Fibroblast of the conjunctiva (primary cell): ENCODE results near the gene RNF25.

ENCODE experiments used
- DNase-seq: peaks from one replicate; pipeline ENCODE4 v3.0.0-alpha.2; 2010; ENCODE audit warnings: low read depth

RNF25 gene

GRCh38 chr2:218679119-218679518, 7.3 kb upstream of the RNF25 start:
- no peak for DNase-seq

- no peak for DNase-seq
Measured at GRCh38 chr2:218671097-218671653, 627 bp downstream of the RNF25 start.

GRCh38 chr2:218664653-218665052, 7.1 kb downstream of the RNF25 start:
- DNase-seq = no peak

- no peak for DNase-seq
Measured at GRCh38 chr2:218663901-218664300, 7.9 kb downstream of the RNF25 start.

- no peak for DNase-seq
Measured at GRCh38 chr2:218662827-218663226, 9.0 kb downstream of the RNF25 start.

GRCh38 chr2:218662377-218662776, 9.4 kb downstream of the RNF25 start:
- no peak for DNase-seq

GRCh38 chr2:218659988-218660358, 11.8 kb downstream of the RNF25 start:
- no peak for DNase-seq

- peak; percentile 73 for DNase-seq
Measured at GRCh38 chr2:218659258-218659987, 12.4 kb downstream of the RNF25 start, which contains the start of the genes BCS1L and ZNF142. Gene BCS1L, plus strand, starts transcription at chr2:218659683. Its CDS starts 1,305 bp downstream, at chr2:218660988. Gene ZNF142, minus strand, starts transcription at chr2:218659623. Its CDS starts 3,194 bp downstream, at chr2:218656429.

GRCh38 chr2:218658671-218659257, 13.0 kb downstream of the RNF25 start:
- peak; percentile 8 for DNase-seq

GRCh38 chr2:218655751-218656150, 16.1 kb downstream of the RNF25 start:
- no peak for DNase-seq

GRCh38 chr2:218648787-218649100, 23.1 kb downstream of the RNF25 start:
- DNase-seq = no peak

GRCh38 chr2:218648088-218648786, 23.6 kb downstream of the RNF25 start:
- DNase-seq = peak; percentile 61

GRCh38 chr2:218645126-218645525, 26.7 kb downstream of the RNF25 start:
- DNase-seq = no peak

- no peak for DNase-seq
Measured at GRCh38 chr2:218644721-218645120, 27.1 kb downstream of the RNF25 start.

- DNase-seq = no peak
Measured at GRCh38 chr2:218643751-218644310, 28.0 kb downstream of the RNF25 start.

- DNase-seq = no peak
Measured at GRCh38 chr2:218642786-218643185, 29.0 kb downstream of the RNF25 start.

- DNase-seq = no peak
Measured at GRCh38 chr2:218642121-218642656, 29.6 kb downstream of the RNF25 start.

- DNase-seq = no peak
Measured at GRCh38 chr2:218638372-218638771, 33.4 kb downstream of the RNF25 start.

GRCh38 chr2:218635719-218636118, 36.1 kb downstream of the RNF25 start:
- no peak for DNase-seq

GRCh38 chr2:218631837-218632236, 40.0 kb downstream of the RNF25 start:
- no peak for DNase-seq

- no peak for DNase-seq
Measured at GRCh38 chr2:218627939-218628338, 43.9 kb downstream of the RNF25 start.

- DNase-seq = no peak
Measured at GRCh38 chr2:218626369-218626768, 45.4 kb downstream of the RNF25 start.
